GM20431 (cell line): ENCODE data around the gene TINAG.

Experiments
- in situ Hi-C: fragments of 300-500 bp; cut with MseI, MboI; formaldehyde crosslinking; loops from one replicate; pipeline ENCODE4 v1.15.0; 2020; ENCODE audit warnings: low sequenced_read_pairs; ENCODE audit not compliant: unreplicated experiment

TINAG gene

GRCh38 chr6:54415517-54415916 is 107.3 kb downstream of the TINAG start:
- in situ Hi-C loops, result no loop called here

- in situ Hi-C loops, result no loop called here
These were observed 111.6 kb downstream of the TINAG start for GRCh38 chr6:54419885-54420284.

- in situ Hi-C loops, result no loop called here
These were observed 118.8 kb downstream of the TINAG start for GRCh38 chr6:54426995-54427394.

GRCh38 chr6:54427396-54427937 is 119.2 kb downstream of the TINAG start:
- in situ Hi-C loops, result no loop called here

GRCh38 chr6:54428431-54428830 is 120.2 kb downstream of the TINAG start:
- in situ Hi-C loops, result no loop called here

- in situ Hi-C loops, result no loop called here
These were observed 123.2 kb downstream of the TINAG start for GRCh38 chr6:54431466-54431865.
